Stimulated activated naive CD8-positive, alpha-beta T cell treated with anti-CD3 and anti-CD28 coated beads, Interleukin-15, Interleukin-2, amounts not matched to agents 100 ng/mL and 50 ng/mL, for 24 hours (primary cell): ENCODE results near the gene PLCG2.
"Not testable (repeated sequence)": the region's sequence is repeated elsewhere in the genome, so short reads cannot be mapped to it uniquely, and the experiment has no call there.

ENCODE experiments used
- H3K27ac Mint-ChIP-seq: one replicate; pipeline ENCODE4 v1.8.0; 2021; ENCODE audit warnings: mild to moderate bottlenecking, mixed read lengths
- H3K27me3 Mint-ChIP-seq: one replicate; pipeline ENCODE4 v1.8.0; 2021; ENCODE audit warnings: mixed read lengths
- H3K36me3 Mint-ChIP-seq: one replicate; pipeline ENCODE4 v1.8.0; 2021; ENCODE audit warnings: low read depth, mixed read lengths
- H3K4me1 Mint-ChIP-seq: one replicate; pipeline ENCODE4 v1.8.0; 2021; ENCODE audit warnings: low read depth, mixed read lengths
- H3K4me3 Mint-ChIP-seq: one replicate; pipeline ENCODE4 v1.8.0; 2021; ENCODE audit warnings: mild to moderate bottlenecking, mixed read lengths
- H3K9me3 Mint-ChIP-seq: one replicate; pipeline ENCODE4 v1.8.0; 2021; ENCODE audit warnings: mixed read lengths

Gene PLCG2

GRCh38 chr16:82009789-82010188 is 230.7 kb downstream of the PLCG2 start:
- Mint-ChIP-seq H3K27ac (peak overlapping the region; percentile 5), H3K4me1 (peaks cover 18% of the 10 kb centered on the region), H3K36me3 (peaks cover 13% of the 10 kb centered on the region), H3K27me3 (peaks cover 18% of the 10 kb centered on the region), H3K9me3 (peaks cover 22% of the 10 kb centered on the region)
- not testable (repeated sequence) for H3K4me3 Mint-ChIP-seq

- peaks cover 23% of the 10 kb centered on the region for H3K27me3 Mint-ChIP-seq
- peak overlapping the region; percentile 34 for H3K27ac Mint-ChIP-seq
- peaks cover 27% of the 10 kb centered on the region for H3K9me3 Mint-ChIP-seq
- peak overlapping the region; percentile 78 for H3K4me3 Mint-ChIP-seq
- peaks cover 13% of the 10 kb centered on the region for H3K36me3 Mint-ChIP-seq
- H3K4me1 Mint-ChIP-seq: peaks cover 18% of the 10 kb centered on the region
Measured at GRCh38 chr16:82010649-82011048, 231.6 kb downstream of the PLCG2 start.

- Mint-ChIP-seq H3K27me3 (peaks cover 23% of the 10 kb centered on the region), H3K36me3 (peaks cover 11% of the 10 kb centered on the region), H3K4me3 (peak within 1 kb of the TSS; percentile 78), H3K4me1 (peaks cover 18% of the 10 kb centered on the region), H3K27ac (peak within 1 kb of the TSS; percentile 75), H3K9me3 (peaks cover 27% of the 10 kb centered on the region)
Measured at GRCh38 chr16:82011199-82011641, 232.1 kb downstream of the PLCG2 start, which contains the start of gene SDR42E1. SDR42E1 (minus strand) TSS chr16:82011470; CDS start chr16:82000858, 10,612 bp downstream.
